ENCODE results near the gene HDAC7. TPM values are rescaled to one million over a fixed set of nuclear protein-coding genes. Genes with fewer than 3 reads are reported as not detected.
"Not testable (repeated sequence)": the region's sequence is repeated elsewhere in the genome, so short reads cannot be mapped to it uniquely, and the experiment has no call there.

Gene HDAC7
- total RNA-seq, 1 donor from 2014 or later: 253 TPM

DNA sequence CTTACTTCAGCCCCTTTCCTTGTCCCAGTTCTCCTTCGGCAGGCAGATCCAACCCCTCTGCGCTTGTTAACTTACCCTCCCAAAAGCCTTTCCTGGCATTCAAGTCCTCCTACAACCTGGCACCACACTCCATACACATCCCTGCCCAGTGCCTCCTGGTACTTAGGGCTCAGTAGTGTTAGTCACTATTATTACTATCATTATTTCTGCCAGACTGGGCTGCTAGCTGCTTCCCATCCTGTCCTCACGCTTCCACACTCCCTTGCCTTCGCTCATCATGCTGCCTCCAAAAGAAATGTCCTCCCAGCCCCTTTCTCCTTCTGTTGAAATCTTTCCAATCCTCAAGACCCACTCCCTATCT, 1.6 kb upstream of the HDAC7 start:
- intact Hi-C loops (cut with micrococcal nuclease): no loop called here
- Mint-ChIP-seq H3K27me3 (ENCODE audit: low read depth) (no peaks in the 10 kb centered on the region), H3K4me3 (ENCODE audit: low read depth) (peak overlapping the region; percentile 88), H3K36me3 (ENCODE audit: low read depth) (peaks cover 33% of the 10 kb centered on the region), H3K4me1 (ENCODE audit: low read depth) (peaks cover 60% of the 10 kb centered on the region), H3K27ac (peak overlapping the region; percentile 67), H3K9me3 (no peaks in the 10 kb centered on the region)
- DNase-seq (ENCODE audit: low spot score): no peak

DNA sequence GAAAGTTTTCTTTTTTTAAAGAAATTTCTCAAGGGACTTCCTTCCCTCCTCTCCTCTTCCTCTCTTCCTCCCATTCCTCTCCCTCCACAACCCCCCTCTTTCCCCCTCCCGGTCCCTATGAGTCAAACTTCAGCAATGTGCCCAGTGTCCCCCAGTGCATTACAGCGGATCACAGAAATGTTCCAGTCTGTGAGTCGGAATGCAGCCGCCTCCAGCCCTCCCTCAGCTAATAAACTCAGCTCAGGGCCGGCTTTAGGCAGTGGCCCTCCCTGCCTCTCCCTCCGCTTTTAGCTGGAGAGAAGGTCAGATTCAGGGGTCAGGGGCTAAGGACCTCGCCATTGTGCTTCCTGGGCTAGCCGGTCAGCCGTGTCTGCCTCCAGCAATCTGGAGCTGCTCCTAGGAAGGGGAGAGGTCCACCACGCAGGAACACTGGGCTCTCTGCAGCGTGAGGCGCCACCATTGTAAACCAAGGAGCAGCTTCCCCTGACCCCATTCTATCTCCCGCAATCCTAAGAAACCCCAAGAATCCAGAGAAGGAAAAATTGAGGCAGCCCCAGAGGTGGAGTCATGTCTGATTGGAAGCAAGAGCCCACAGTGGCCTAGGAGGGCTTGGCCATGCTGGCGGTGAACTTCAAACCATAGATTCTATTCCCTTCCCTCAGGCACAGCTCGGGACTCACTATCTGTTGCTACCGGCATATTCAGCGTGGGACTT, 1.1 kb upstream of the HDAC7 start:
- Mint-ChIP-seq H3K27me3 (ENCODE audit: low read depth) (no peaks in the 10 kb centered on the region), H3K4me1 (ENCODE audit: low read depth) (peaks cover 63% of the 10 kb centered on the region), H3K27ac (peak overlapping the region; percentile 93), H3K4me3 (ENCODE audit: low read depth) (peak overlapping the region; percentile 88), H3K36me3 (ENCODE audit: low read depth) (peaks cover 39% of the 10 kb centered on the region), H3K9me3 (no peaks in the 10 kb centered on the region)
- intact Hi-C loops (cut with micrococcal nuclease): loop anchor here (1.0 kb wide), 1 partner anchor 12 kb away; no protein-coding TSS in a partner anchor
- DNase-seq (ENCODE audit: low spot score): no peak

DNA sequence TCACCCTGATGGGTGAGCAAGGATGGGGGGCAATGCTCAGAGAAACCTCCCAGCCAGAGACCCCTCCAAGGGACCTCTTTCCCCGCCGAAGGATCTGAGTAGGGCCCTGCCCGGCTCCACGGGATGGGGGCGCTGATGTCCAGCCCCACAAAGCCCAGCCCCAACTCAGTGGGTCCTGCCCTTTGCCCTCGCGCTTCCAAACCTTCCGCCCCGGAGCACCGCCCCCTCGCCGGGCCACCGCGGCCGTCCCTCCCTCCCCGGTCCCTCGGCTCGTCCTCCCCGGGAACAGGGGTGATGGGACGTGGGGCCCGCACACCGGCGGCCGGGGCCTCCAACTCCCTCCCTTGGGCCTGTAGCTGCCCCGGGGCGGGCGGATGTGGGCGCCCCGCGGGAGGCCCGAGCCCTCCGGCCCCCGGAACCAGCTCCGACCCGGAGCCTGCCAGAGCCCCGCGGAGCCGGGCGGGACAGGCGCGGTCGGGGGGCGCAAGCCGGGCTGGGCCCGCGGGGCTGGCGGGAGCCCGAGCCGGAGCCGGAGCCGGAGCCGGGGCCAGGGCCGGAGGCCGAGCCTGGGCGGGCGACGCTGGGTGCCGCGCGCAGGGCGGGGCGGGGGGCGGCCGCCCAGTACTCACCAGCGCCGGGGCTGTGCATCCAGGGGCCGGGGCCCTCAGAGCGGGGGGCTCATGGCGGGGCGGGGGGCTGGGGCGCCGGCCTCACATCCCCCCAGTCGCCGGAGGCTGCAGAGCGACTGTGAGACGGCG, 386 bp downstream of the HDAC7 start:
- intact Hi-C loops (cut with micrococcal nuclease): loop anchor here (1.0 to 10.0 kb wide), 3 partner anchors 8 to 1445 kb away; partner anchors contain the start of genes ASB8 and SLC38A2
- peak; percentile 45 for DNase-seq (ENCODE audit: low spot score)
- peak overlapping the region; percentile 84 for H3K4me3 Mint-ChIP-seq (ENCODE audit: low read depth)
- peaks cover 59% of the 10 kb centered on the region for H3K4me1 Mint-ChIP-seq (ENCODE audit: low read depth)
- peaks cover 4% of the 10 kb centered on the region for H3K9me3 Mint-ChIP-seq
- H3K27me3 Mint-ChIP-seq (ENCODE audit: low read depth): no peaks in the 10 kb centered on the region
- peak overlapping the region; percentile 100 for H3K27ac Mint-ChIP-seq
- peaks cover 49% of the 10 kb centered on the region for H3K36me3 Mint-ChIP-seq (ENCODE audit: low read depth)

DNA sequence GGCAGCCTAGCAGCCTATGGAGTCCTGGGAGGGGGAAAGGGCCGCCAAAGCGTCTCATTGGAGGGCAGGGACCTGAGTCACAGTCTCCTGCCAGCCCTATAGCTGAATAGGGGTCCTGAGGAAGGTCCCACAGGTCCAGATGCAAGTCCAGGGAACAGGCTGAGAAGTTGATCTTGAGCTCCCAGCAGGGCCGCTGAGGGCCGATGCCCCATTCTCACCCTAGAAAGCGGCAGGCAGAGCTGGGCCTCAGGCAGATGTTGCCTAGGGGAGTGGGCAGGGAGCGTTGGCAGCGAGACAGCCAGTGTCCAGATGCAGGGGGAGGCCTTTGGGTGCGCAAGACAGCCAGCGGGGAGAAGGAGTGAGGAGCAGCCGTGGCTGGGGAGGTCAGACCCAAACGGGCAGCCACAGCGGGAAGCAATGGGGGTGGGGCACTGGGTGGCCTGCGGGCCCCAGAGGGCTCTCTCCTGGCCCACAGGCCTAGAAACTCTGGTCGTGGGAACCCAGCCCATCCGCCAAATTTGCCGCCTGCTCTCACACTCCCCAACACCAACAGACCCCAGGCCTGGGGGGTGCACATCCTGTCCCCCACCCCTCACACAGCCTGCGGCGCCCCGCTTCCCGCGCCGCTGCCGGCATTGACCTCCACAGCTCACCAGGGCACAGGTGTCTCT, 1.1 kb downstream of the HDAC7 start:
- intact Hi-C loops (cut with micrococcal nuclease): loop anchor here (1.0 to 10.0 kb wide), 3 partner anchors 7 to 1444 kb away; partner anchors contain the start of genes ASB8 and SLC38A2
- Mint-ChIP-seq H3K4me1 (ENCODE audit: low read depth) (peaks cover 60% of the 10 kb centered on the region), H3K4me3 (ENCODE audit: low read depth) (peak overlapping the region; percentile 84), H3K36me3 (ENCODE audit: low read depth) (peaks cover 57% of the 10 kb centered on the region), H3K27me3 (ENCODE audit: low read depth) (no peaks in the 10 kb centered on the region), H3K9me3 (peaks cover 4% of the 10 kb centered on the region), H3K27ac (peak overlapping the region; percentile 100)
- DNase-seq (ENCODE audit: low spot score): peak; percentile 34

DNA sequence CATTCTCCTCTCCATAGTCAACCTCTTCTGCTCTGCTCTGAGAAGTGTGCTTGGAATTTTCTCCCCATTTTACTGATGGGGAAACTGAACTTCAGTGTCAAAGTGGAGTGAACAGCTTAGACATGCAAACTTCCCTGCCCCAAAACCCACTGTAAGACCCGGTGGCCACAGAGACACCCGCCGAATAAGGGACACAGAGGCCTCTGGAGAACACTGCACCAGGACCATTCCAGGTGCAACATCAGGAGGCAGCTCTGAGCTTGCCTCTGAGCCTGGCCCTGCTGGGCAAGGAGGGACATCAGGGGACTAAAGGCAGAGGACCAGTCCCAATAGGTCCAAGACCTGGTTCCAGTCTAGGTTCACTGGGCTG, 1.7 kb downstream of the HDAC7 start:
- Mint-ChIP-seq H3K27me3 (ENCODE audit: low read depth) (no peaks in the 10 kb centered on the region), H3K4me3 (ENCODE audit: low read depth) (peak overlapping the region; percentile 84), H3K36me3 (ENCODE audit: low read depth) (peaks cover 59% of the 10 kb centered on the region), H3K9me3 (peaks cover 4% of the 10 kb centered on the region), H3K4me1 (ENCODE audit: low read depth) (peaks cover 60% of the 10 kb centered on the region), H3K27ac (peak overlapping the region; percentile 100)
- intact Hi-C loops (cut with micrococcal nuclease): loop anchor here (5.0 to 10.0 kb wide), 2 partner anchors 339 to 1443 kb away; partner anchors contain the start of genes ASB8 and SLC38A2
- no peak for DNase-seq (ENCODE audit: low spot score)

DNA sequence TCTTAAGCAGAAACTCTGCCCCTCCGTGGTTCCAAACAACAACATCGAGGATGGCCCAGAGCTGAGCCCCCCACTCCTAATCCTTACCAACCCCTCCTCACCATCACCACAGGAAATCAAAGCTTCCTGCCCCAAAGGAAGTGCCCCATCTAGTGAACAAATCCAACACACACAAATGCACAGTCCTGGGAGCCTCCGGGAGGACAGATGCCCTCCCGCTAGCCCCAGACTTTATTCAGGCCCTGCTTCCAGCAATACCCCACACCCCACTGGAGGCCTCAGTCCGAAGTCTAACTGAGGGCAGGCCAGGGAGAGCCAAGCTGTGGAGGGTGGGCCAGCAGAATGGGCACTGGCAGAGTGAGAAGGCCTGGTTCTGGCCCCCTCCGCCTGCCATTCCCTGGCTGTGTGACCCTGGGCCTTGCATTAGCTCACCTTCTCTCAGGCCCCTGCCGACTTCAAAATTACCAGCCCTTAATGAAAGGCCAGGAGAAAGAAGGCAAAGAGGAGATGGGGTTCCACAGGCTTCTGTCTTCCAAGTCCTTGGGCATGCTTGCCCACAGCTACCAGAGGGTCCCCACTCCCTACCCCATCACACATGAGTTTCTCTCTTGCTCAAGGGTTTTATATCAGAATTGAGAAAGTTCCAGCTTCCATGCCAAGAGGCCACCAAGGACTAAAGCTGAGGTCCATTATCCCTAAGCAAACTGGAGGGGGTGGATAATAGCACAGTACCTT, 2.3 kb downstream of the HDAC7 start:
- peak overlapping the region; percentile 84 for H3K4me3 Mint-ChIP-seq (ENCODE audit: low read depth)
- no peak for DNase-seq (ENCODE audit: low spot score)
- H3K9me3 Mint-ChIP-seq: peaks cover 4% of the 10 kb centered on the region
- no peaks in the 10 kb centered on the region for H3K27me3 Mint-ChIP-seq (ENCODE audit: low read depth)
- peak overlapping the region; percentile 100 for H3K27ac Mint-ChIP-seq
- intact Hi-C loops (cut with micrococcal nuclease): loop anchor here (5.0 to 10.0 kb wide), 2 partner anchors 340 to 1443 kb away; partner anchors contain the start of genes ASB8 and SLC38A2
- H3K36me3 Mint-ChIP-seq (ENCODE audit: low read depth): peaks cover 64% of the 10 kb centered on the region
- H3K4me1 Mint-ChIP-seq (ENCODE audit: low read depth): peaks cover 60% of the 10 kb centered on the region

DNA sequence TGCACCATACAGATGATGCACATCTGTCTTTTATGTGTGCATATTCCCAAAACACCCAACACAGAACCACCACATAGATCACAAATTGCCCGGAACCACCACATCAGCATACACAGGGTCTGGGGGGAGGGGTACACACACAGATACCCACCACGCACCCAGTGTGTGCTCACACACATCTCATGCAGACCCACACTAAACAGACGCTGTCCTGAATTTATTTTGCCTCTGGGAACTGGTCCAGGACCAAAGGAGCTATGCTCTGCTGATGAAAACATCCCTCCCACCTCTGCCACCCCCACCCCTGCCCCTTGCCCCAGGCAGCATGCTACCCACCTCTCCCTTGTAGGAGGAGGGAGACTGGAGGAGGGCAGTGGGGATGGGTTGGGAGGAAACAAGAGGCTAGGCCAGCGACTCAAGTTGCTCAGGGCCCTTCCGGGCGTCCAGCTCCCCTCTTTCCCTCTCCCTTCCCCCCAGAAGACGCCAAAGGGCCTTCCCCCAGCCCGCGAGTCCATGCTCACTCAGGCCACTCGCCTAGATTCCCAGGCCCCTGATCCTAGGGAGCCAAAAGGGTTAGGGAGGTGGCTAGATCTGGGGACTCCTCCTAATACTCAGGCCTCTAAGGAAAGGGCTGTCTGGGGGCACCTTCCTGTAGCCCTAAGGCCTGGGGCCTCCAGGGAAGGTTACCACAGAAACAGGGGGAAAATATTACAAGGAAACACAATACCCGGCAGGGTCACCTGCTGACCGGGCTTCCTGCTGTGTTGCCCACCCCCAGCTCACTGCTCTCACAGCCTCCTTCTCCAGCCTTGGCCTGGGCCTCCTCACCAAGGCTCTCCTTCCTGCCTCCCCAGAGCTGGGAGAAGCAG, 3.1 kb downstream of the HDAC7 start:
- intact Hi-C loops (cut with micrococcal nuclease): loop anchor here (5.0 to 10.0 kb wide), 2 partner anchors 341 to 1442 kb away; partner anchors contain the start of genes ASB8 and SLC38A2
- Mint-ChIP-seq H3K36me3 (ENCODE audit: low read depth) (peaks cover 70% of the 10 kb centered on the region), H3K27ac (peak overlapping the region; percentile 100), H3K4me1 (ENCODE audit: low read depth) (peaks cover 58% of the 10 kb centered on the region), H3K9me3 (peaks cover 4% of the 10 kb centered on the region), H3K4me3 (ENCODE audit: low read depth) (peak overlapping the region; percentile 84), H3K27me3 (ENCODE audit: low read depth) (no peaks in the 10 kb centered on the region)
- no peak for DNase-seq (ENCODE audit: low spot score)

DNA sequence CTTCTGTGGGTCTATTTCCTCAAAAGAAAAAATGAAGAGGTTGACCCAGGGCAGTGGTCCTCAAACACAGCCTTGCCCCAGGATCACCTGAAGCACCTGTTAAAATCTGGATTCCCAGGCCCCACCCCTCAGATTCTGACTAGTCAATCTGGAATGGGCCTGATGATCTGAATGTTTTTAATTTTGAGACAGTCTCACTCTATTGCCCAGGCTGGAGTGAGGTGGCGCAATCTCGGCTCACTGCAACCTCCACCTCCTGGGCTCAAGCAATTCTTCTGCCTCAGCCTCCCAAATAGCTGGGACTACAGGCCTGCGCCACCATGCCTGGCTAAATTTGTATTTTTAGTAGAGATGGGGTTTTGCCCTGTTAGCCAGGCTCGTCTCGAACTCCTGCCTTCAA, 4.3 kb downstream of the HDAC7 start:
- intact Hi-C loops (cut with micrococcal nuclease): loop anchor here (5.0 to 10.0 kb wide), 2 partner anchors 342 to 1441 kb away; partner anchors contain the start of genes ASB8 and SLC38A2
- Mint-ChIP-seq H3K27ac (peak overlapping the region; percentile 100), H3K36me3 (ENCODE audit: low read depth) (peaks cover 82% of the 10 kb centered on the region), H3K4me3 (ENCODE audit: low read depth) (peak overlapping the region; percentile 84), H3K4me1 (ENCODE audit: low read depth) (peaks cover 60% of the 10 kb centered on the region)
- not testable (repeated sequence) for H3K27me3 Mint-ChIP-seq (ENCODE audit: low read depth); H3K9me3 Mint-ChIP-seq; DNase-seq (ENCODE audit: low spot score)

DNA sequence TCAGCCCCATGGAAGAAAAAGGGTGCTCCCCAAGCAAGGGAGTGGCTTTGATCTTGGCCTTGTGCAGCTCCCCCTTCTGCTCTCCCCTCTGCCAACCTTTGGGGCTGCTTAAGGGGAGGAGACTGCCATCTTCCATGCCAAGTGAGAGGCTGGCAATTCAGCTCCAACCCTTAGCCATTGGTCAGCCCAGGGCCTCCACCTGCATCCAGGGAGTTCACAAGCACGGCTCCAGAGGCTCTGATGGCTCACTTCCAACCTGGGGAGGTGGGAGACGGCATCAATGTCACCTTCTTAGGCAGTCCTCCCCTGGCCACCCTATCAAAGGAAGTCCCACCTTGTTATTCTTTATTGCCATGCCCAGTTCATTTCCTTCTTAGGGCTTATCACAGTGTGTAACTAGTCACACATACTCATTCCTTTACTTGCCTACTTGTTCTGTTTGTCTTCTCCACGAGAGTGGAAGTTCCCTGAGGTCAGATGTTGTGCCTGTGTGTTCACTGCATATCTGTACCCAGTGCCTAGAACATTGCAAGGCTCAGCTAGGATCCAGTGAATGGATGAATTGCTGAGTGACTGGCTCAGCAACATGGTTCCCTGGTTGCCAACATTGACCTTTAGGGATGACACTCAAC, 5.0 kb downstream of the HDAC7 start:
- Mint-ChIP-seq H3K36me3 (ENCODE audit: low read depth) (peaks cover 86% of the 10 kb centered on the region), H3K4me1 (ENCODE audit: low read depth) (peaks cover 64% of the 10 kb centered on the region), H3K9me3 (peaks cover 4% of the 10 kb centered on the region), H3K27ac (peak overlapping the region; percentile 100), H3K27me3 (ENCODE audit: low read depth) (no peaks in the 10 kb centered on the region), H3K4me3 (ENCODE audit: low read depth) (peak overlapping the region; percentile 95)
- intact Hi-C loops (cut with micrococcal nuclease): loop anchor here (5.0 to 10.0 kb wide), 4 partner anchors 343 to 1440 kb away; partner anchors contain the start of genes ASB8 and SLC38A2
- DNase-seq (ENCODE audit: low spot score): no peak

DNA sequence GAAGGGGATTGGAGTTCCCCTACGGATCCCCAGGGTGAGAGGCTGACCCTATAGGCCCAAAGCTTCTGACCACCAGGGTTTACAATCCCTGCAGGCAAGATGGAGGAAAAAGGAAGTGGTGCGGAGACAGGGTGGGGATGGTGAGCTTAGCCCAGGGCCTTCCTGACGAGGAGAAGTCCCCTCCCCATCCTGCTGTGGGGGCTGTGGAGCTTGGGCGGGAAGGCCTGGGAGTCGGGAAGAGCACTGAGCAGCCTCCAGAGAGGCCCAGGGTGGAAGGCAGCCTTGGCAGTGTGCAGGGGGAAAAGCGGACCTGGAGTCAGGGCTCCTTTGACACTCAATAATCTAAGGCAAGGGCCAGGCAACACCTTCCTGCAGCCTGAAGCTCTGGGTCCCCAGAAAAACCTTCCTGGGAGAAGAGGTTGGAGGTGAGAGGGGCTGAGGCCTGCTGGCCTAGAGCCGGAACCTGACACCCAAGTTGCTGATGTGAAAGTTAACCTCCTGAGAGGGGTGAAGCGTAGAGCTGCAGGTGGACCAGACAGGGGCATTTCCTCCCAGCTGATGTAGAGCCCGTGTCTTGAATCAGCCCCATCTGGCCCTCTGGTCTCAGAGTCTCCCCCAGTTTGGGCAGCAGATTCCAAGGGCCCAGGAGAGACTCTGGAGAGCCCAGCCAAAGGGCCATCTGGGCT, 6.0 kb downstream of the HDAC7 start:
- H3K27ac Mint-ChIP-seq: peak overlapping the region; percentile 100
- DNase-seq (ENCODE audit: low spot score): peak; percentile 24
- peaks cover 82% of the 10 kb centered on the region for H3K36me3 Mint-ChIP-seq (ENCODE audit: low read depth)
- H3K27me3 Mint-ChIP-seq (ENCODE audit: low read depth): no peaks in the 10 kb centered on the region
- H3K9me3 Mint-ChIP-seq: peaks cover 4% of the 10 kb centered on the region
- peaks cover 70% of the 10 kb centered on the region for H3K4me1 Mint-ChIP-seq (ENCODE audit: low read depth)
- intact Hi-C loops (cut with micrococcal nuclease): loop anchor here (1.0 to 10.0 kb wide), 7 partner anchors 19 to 1439 kb away; partner anchors contain the start of genes RAPGEF3 and SLC38A2
- H3K4me3 Mint-ChIP-seq (ENCODE audit: low read depth): peak overlapping the region; percentile 95
